Loucy (cell line): ENCODE data around the gene DSG1.

Experiments
- CTCF ChIP-seq: fragments of 200-600 bp; sonication (generic); conservative IDR thresholded peaks from 2 replicates; pipeline ENCODE4 v1.5.1; 2014; ENCODE audit warnings: mild to moderate bottlenecking, antibody characterized with exemption, low read length
- EZH2phosphoT487 ChIP-seq: fragments of 200-600 bp; IDR thresholded peaks from 2 replicates; pipeline ENCODE4 v1.6.1; 2018; ENCODE audit warnings: antibody characterized with exemption, mild to moderate bottlenecking, moderate library complexity, borderline replicate concordance

GRCh38 chr18:31386741-31387140 is 68.8 kb downstream of the DSG1 start:
- TF ChIP-seq CTCF (no peak), EZH2phosphoT487 (no peak)
